H1 (cell line): ENCODE results near the gene TMED10. TPM values are rescaled to one million over a fixed set of nuclear protein-coding genes. Genes with fewer than 3 reads are reported as not detected.

ENCODE experiments used
- CTCF ChIA-PET: fragments of 300-600 bp; sonication (Branson Sonifier 250); formaldehyde crosslinking; loops from one replicate; lab custom pipeline; 2021; ENCODE audit not compliant: partially characterized antibody; lab: Charles Lee
- POLR2A ChIA-PET: fragments of 300-600 bp; sonication (Branson Sonifier 250); formaldehyde crosslinking; loops from one replicate; lab custom pipeline; 2021; ENCODE audit warnings: inconsistent platforms; ENCODE audit not compliant: partially characterized antibody; lab: Charles Lee
- DNase-seq, 2 experiments: peaks; one replicate each; pipeline versions ENCODE4 v3.0.0 to v3.0.0-alpha.2; 2010 to 2022; ENCODE audit warnings: low spot score in 2 of 2, low read depth in 1 of 2, mixed read lengths in 1 of 2
- FAIRE-seq: peaks from 2 replicates; lab custom pipeline; 2011; peaks lifted over from hg19 to GRCh38; lab: Jason Lieb, UNC
- H2AFZ ChIP-seq: 2 replicates; pipeline ENCODE4 v1.8.1; 2012; ENCODE audit warnings: low read length, inconsistent platforms
- H2AK5ac ChIP-seq: 2 replicates; pipeline ENCODE4 v1.6.1; 2013; ENCODE audit warnings: low read depth, low read length
- H2BK120ac ChIP-seq: replicated peaks from 2 replicates; pipeline ENCODE3; 2013; ENCODE audit warnings: low read depth, low read length, inconsistent platforms
- H2BK12ac ChIP-seq: 2 replicates; pipeline ENCODE4 v1.6.1; 2013; ENCODE audit warnings: low read depth, low read length
- H2BK15ac ChIP-seq: 2 replicates; pipeline ENCODE4 v1.6.1; 2013; ENCODE audit warnings: low read length
- H2BK20ac ChIP-seq: 2 replicates; pipeline ENCODE4 v1.6.1; 2013; ENCODE audit warnings: low read length
- H2BK5ac ChIP-seq: 2 replicates; pipeline ENCODE4 v1.6.1; 2013; ENCODE audit warnings: low read depth, low read length
- H3K14ac ChIP-seq: 2 replicates; pipeline ENCODE4 v1.6.1; 2013; ENCODE audit warnings: inconsistent platforms; ENCODE audit not compliant: insufficient read length
- H3K18ac ChIP-seq: 2 replicates; pipeline ENCODE4 v1.6.1; 2013; ENCODE audit warnings: low read length; ENCODE audit errors: extremely low read depth
- H3K23ac ChIP-seq: 2 replicates; pipeline ENCODE4 v1.6.1; 2013; ENCODE audit warnings: inconsistent platforms; ENCODE audit not compliant: insufficient read length
- H3K23me2 ChIP-seq: 2 replicates; pipeline ENCODE4 v1.6.1; 2013; ENCODE audit warnings: low read depth, low read length
- H3K27ac ChIP-seq: 2 replicates; pipeline ENCODE4 v1.6.1; 2011; ENCODE audit warnings: low read depth, low read length, inconsistent platforms
- H3K27me3 ChIP-seq, 4 experiments: replicated peaks in 1 of 4; 1 replicate in 1 of 4; 2 replicates in 3 of 4; pipeline versions ENCODE4 v1.6.1 to v1.8.1; 2011 to 2013; ENCODE audit warnings: low read length in 3 of 4, mild to moderate bottlenecking in 3 of 4, inconsistent platforms in 2 of 4, mixed read lengths in 2 of 4, moderate library complexity in 1 of 4; ENCODE audit not compliant: control insufficient read depth in 3 of 4, insufficient read depth in 3 of 4; ENCODE audit errors: extremely low read depth in 1 of 4
- H3K36me3 ChIP-seq, 4 experiments: 2 replicates each; pipeline versions ENCODE4 v1.6.1 to v1.8.1; 2011 to 2013; ENCODE audit warnings: mild to moderate bottlenecking in 4 of 4, low read length in 3 of 4, moderate library complexity in 2 of 4, control low read depth in 1 of 4, inconsistent platforms in 1 of 4; ENCODE audit not compliant: insufficient read depth in 4 of 4, control insufficient read depth in 2 of 4
- H3K4ac ChIP-seq: replicated peaks from 2 replicates; pipeline ENCODE3; 2013; ENCODE audit warnings: low read length, low read depth, mixed read lengths, inconsistent platforms; ENCODE audit not compliant: insufficient read length
- H3K4me1 ChIP-seq, 4 experiments: replicated peaks in 1 of 4; 1 replicate in 1 of 4; 2 replicates in 3 of 4; pipeline versions ENCODE4 v1.6.1 to v1.8.1; 2011 to 2013; ENCODE audit warnings: low read length in 3 of 4, inconsistent platforms in 2 of 4, mixed read lengths in 1 of 4; ENCODE audit not compliant: insufficient read depth in 4 of 4, control insufficient read depth in 3 of 4
- H3K4me2 ChIP-seq, 2 experiments: 2 replicates each; pipeline versions ENCODE4 v1.6.1 to v1.8.1; 2011 to 2013; ENCODE audit warnings: low read depth in 2 of 2, low read length in 2 of 2, control low read depth in 1 of 2, inconsistent platforms in 1 of 2, mild to moderate bottlenecking in 1 of 2; ENCODE audit not compliant: insufficient read depth in 1 of 2
- H3K4me3 ChIP-seq, 4 experiments: fragments of 200-600, 300-600 bp in 1 of 4; sonication (generic), shearing (Covaris generic), sonication (Bioruptor Twin) in 1 of 4; 2 replicates each; pipeline versions ENCODE4 v1.5.1 to v1.8.1; 2011 to 2016; ENCODE audit warnings: low read length in 4 of 4, low read depth in 3 of 4, control low read depth in 2 of 4, inconsistent platforms in 2 of 4, mild to moderate bottlenecking in 2 of 4, mixed read lengths in 1 of 4, moderate library complexity in 1 of 4; ENCODE audit not compliant: insufficient read depth in 2 of 4; ENCODE audit errors: extremely low read depth in 1 of 4
- H3K56ac ChIP-seq: replicated peaks from 2 replicates; pipeline ENCODE3; 2013; ENCODE audit warnings: low read depth, mild to moderate bottlenecking, mixed read lengths, low read length, inconsistent platforms; ENCODE audit not compliant: insufficient read length
- H3K79me1 ChIP-seq: 2 replicates; pipeline ENCODE4 v1.6.1; 2013; ENCODE audit warnings: low read depth, low read length, control low read depth
- H3K79me2 ChIP-seq, 2 experiments: 2 replicates each; pipeline versions ENCODE4 v1.6.1 to v1.8.1; 2012 to 2013; ENCODE audit warnings: low read length in 2 of 2, mild to moderate bottlenecking in 2 of 2, inconsistent platforms in 1 of 2; ENCODE audit not compliant: insufficient read depth in 2 of 2, control insufficient read depth in 1 of 2
- H3K9ac ChIP-seq, 4 experiments: replicated peaks in 1 of 4; 1 replicate in 1 of 4; 2 replicates in 3 of 4; pipeline versions ENCODE4 v1.6.1 to v1.8.1; 2011 to 2013; ENCODE audit warnings: low read depth in 3 of 4, low read length in 3 of 4, control low read depth in 2 of 4, mild to moderate bottlenecking in 2 of 4, moderate library complexity in 2 of 4, inconsistent platforms in 1 of 4; ENCODE audit errors: extremely low read depth in 1 of 4
- H3K9me3 ChIP-seq, 2 experiments: 2 replicates each; pipeline versions ENCODE4 v1.6.1 to v1.8.1; 2012 to 2013; ENCODE audit warnings: mild to moderate bottlenecking in 2 of 2, moderate library complexity in 2 of 2, control low read depth in 1 of 2, inconsistent platforms in 1 of 2, low read depth in 1 of 2, low read length in 1 of 2, mixed read lengths in 1 of 2; ENCODE audit not compliant: insufficient read depth in 2 of 2
- H4K20me1 ChIP-seq, 2 experiments: replicated peaks in 1 of 2; 2 replicates each; pipeline versions ENCODE3 to v1.8.1; 2011 to 2013; ENCODE audit warnings: inconsistent platforms in 2 of 2, low read length in 2 of 2, mild to moderate bottlenecking in 1 of 2; ENCODE audit not compliant: insufficient read depth in 2 of 2, control insufficient read depth in 1 of 2
- H4K5ac ChIP-seq: 2 replicates; pipeline ENCODE4 v1.6.1; 2013; ENCODE audit warnings: low read length, low read depth, mixed read lengths, inconsistent platforms; ENCODE audit not compliant: insufficient read length
- H4K8ac ChIP-seq: 2 replicates; pipeline ENCODE4 v1.8.0; 2013; ENCODE audit warnings: mild to moderate bottlenecking, moderate library complexity, low read length, inconsistent platforms; ENCODE audit not compliant: insufficient read depth; ENCODE audit errors: extremely low read depth
- H4K91ac ChIP-seq: replicated peaks from 2 replicates; pipeline ENCODE3; 2013; ENCODE audit warnings: low read length, mixed read lengths, inconsistent platforms; ENCODE audit not compliant: insufficient read length
- ASH2L ChIP-seq: fragments of 200-600, 300-600 bp; sonication (generic); IDR thresholded peaks from one replicate; pipeline ENCODE4 v1.7.1; 2017; ENCODE audit warnings: low read length
- KDM1A ChIP-seq: fragments of 200-600, 300-600 bp; sonication (generic); IDR thresholded peaks from 2 replicates; pipeline ENCODE4 v1.7.1; 2016; ENCODE audit warnings: mild to moderate bottlenecking, low read length, borderline replicate concordance
- NRF1 ChIP-seq: IDR thresholded peaks from 2 replicates; pipeline ENCODE4 v1.6.1; 2011; ENCODE audit warnings: mild to moderate bottlenecking, low read depth, low read length, improper control_type of control experiment
- RNF2 ChIP-seq: fragments of 200-900, 300-1000 bp; sonication (generic); IDR thresholded peaks from 2 replicates; pipeline ENCODE4 v1.7.1; 2016; ENCODE audit warnings: borderline replicate concordance, low read depth, mild to moderate bottlenecking, antibody characterized with exemption, low read length; ENCODE audit not compliant: poor library complexity, severe bottlenecking; ENCODE audit errors: missing control alignments
- SAP30 ChIP-seq: fragments of 300-600 bp; sonication (generic); IDR thresholded peaks from 2 replicates; pipeline ENCODE4 v1.7.1; 2012; ENCODE audit warnings: low read length, moderate library complexity, mild to moderate bottlenecking, inconsistent platforms; ENCODE audit not compliant: insufficient read depth, insufficient replicate concordance
- SUZ12 ChIP-seq: fragments of 200-600 bp; sonication (generic); IDR thresholded peaks from 2 replicates; pipeline ENCODE4 v1.6.1; 2012; ENCODE audit warnings: mild to moderate bottlenecking, inconsistent platforms, low read length, moderate library complexity, mixed read lengths
- TCF12 ChIP-seq: IDR thresholded peaks from 2 replicates; pipeline ENCODE4 v1.6.1; 2011; ENCODE audit warnings: low read depth, mild to moderate bottlenecking, low read length
- WGBS, 2 experiments: shearing (Covaris generic) in 1 of 2; methylation state at CpG; one replicate each; pipeline versions ENCODE4 v1.1.6 to v1.1.7; 2013 to 2015; ENCODE audit warnings: low lambda C conversion rate in 2 of 2, mixed read lengths in 2 of 2, inconsistent platforms in 1 of 2, low coverage in 1 of 2, missing lambda C conversion rate in 1 of 2; ENCODE audit not compliant: insufficient replicate concordance in 2 of 2, insufficient coverage in 1 of 2, insufficient read length in 1 of 2; ENCODE audit errors: extremely low coverage in 1 of 2, missing lambda C conversion rate in 1 of 2; 5-methylcytosine and 5-hydroxymethylcytosine counted together
- polyA plus RNA-seq, 7 experiments: library from polyadenylated mRNA; depleted of rRNA in 3 of 7; stranded (reverse) in 5 of 7; unstranded in 2 of 7; fragments of >200 nt in 5 of 7; fragments of 200-250 nt in 2 of 7; gene quantifications; 1 replicate in 5 of 7; 2 replicates in 1 of 7; 4 replicates in 1 of 7; pipeline versions ENCODE4 v1.2.1 to v1.2.3, GENCODE V29; 2011 to 2013; ENCODE audit warnings: missing spikeins in 2 of 7, mixed read lengths in 2 of 7
- total RNA-seq: library from RNA; stranded (reverse); fragmentation: NEBNext Ultra II Directional; extraction: Animal tissue kit (Norgen Biotek cat#: 25700); gene quantifications from 2 replicates; pipeline ENCODE4 v1.2.1, GENCODE V29; 2021

The TMED10 gene
- total and polyA plus RNA-seq, 2 of the 8 experiments (the other 6 are each of a cell fraction or from before 2014, with no cell fraction given): 218 to 250 TPM

DNA sequence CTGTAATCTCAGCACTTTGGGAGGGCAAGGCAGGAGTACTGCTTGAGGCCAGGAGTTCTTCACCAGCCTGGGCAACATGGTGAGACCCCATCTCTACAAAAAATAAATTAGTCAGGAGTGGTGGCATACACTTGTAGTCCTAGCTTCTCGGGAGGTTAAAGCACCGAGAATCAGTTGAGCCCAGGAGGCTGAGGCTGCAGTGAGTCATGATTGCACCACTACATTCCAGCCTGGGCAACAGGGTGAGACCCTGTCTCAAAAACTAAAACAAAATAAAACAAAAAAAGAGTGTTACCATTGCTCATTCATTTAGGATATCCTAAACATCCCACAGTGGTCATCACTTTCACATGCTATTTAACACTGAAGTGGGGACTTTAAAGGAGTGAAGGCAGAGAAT, 57.4 kb downstream of the TMED10 start:
- Histone ChIP-seq H3K36me3 (peaks cover 8 to 29% (median 21%) of the 10 kb centered on the region in 4 experiments), H3K4me2 (no peak overlapping the region), H3K4me3 (no peak overlapping the region), H4K20me1 (no peaks in the 10 kb centered on the region), H2BK15ac (no peak overlapping the region), H2AFZ (no peak overlapping the region), H3K56ac (no peak overlapping the region), H2BK20ac (no peak overlapping the region), H2BK5ac (no peak overlapping the region), H4K5ac (no peak overlapping the region), H3K4me1 (no peaks in the 10 kb centered on the region), H3K9ac (no peak overlapping the region), H3K18ac (no peak overlapping the region), H3K9me3 (no peaks in the 10 kb centered on the region), H3K23ac (no peak overlapping the region), H3K79me1 (no peaks in the 10 kb centered on the region; the same call in 1 of the 2 replicates), H4K91ac (no peak overlapping the region), H2BK120ac (no peak overlapping the region), H4K8ac (no peak overlapping the region), H2BK12ac (no peak overlapping the region), H2AK5ac (no peak overlapping the region), H3K79me2 (no peaks in the 10 kb centered on the region), H3K14ac (no peak overlapping the region), H3K23me2 (no peaks in the 10 kb centered on the region), H3K27me3 (no peaks in the 10 kb centered on the region), H3K27ac (no peak overlapping the region), H3K4ac (no peak overlapping the region)
- CTCF ChIA-PET: no interaction called here
- TF ChIP-seq ASH2L: no peak
- no peak for TF ChIP-seq RNF2
- no peak for TF ChIP-seq KDM1A
- TF ChIP-seq SUZ12: no peak
- TF ChIP-seq SAP30: no peak
- TF ChIP-seq TCF12: no peak
- TF ChIP-seq NRF1: no peak
- FAIRE-seq: no peak
- 96% methylated on average over 2 of the region's 2 CpGs; no CpG with 5 or more reads in 1 of the 2 experiments for WGBS, 2 experiments
- no peak for DNase-seq
- POLR2A ChIA-PET: no interaction called here
